ENCODE measurements around the gene ABT1. TPM values are rescaled to one million over a fixed set of nuclear protein-coding genes. Genes with fewer than 3 reads are reported as not detected.

ABT1 gene
- total RNA-seq, 2 experiments from 2014 or later: 26.3 to 34.6 TPM

DNA sequence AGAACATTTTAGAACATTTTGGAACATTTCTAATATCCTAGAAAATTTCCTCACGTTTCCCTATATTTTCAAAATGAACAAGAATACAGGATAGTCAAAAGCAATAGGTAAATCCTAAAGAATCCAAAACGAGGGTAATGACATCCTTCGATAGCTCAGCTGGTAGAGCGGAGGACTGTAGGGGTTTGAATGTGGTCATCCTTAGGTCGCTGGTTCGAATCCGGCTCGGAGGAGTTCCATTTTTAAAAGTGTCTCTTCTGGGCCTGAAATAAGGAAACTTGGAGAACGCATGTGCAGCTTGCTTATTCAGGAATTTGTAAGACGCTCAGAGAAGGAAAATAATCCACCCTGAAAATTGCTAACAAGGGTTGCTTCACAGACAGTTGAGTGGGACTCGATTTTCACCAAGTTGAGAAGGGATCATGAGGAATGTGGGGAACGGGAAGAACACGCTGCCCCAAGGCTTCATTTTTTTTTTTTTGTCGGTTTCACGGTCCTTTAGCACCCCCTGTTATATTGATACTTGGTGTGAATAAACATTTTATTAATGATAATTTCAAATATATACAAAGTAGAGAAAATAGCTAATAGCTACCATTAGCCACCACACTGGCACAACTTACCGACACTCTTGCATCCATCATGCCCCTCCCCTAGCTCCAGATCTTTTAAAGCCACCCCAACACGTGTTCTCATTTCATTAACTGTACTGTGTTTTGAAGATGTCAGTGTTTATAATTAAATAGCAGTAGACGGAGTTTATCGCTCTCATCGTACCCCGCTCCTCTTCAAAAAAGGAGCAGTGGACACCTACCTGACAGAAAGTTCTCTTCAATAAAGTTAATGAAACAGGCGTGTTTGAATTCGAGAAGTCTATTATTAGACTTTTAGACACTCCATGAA lies 1.8 kb upstream of the ABT1 start:
- H3K9me2 ChIP-seq (ENCODE audit: insufficient read depth, low read length): no peaks in the 10 kb centered on the region
- no peak overlapping the region for H3K27ac ChIP-seq (ENCODE audit: low read depth, low read length, poor library complexity, severe bottlenecking)
- peak overlapping the region; percentile 65; the same call in 1 of the 2 replicates for H2AFZ ChIP-seq (ENCODE audit: low read length)
- BruUV-seq (replicated peaks): no TSS peak
- no peak for TF ChIP-seq EZH2phosphoT487 (IDR thresholded peaks at IDR 0.05; ENCODE audit: borderline replicate concordance, low read depth, low read length)
- TF ChIP-seq, protein P1, sequence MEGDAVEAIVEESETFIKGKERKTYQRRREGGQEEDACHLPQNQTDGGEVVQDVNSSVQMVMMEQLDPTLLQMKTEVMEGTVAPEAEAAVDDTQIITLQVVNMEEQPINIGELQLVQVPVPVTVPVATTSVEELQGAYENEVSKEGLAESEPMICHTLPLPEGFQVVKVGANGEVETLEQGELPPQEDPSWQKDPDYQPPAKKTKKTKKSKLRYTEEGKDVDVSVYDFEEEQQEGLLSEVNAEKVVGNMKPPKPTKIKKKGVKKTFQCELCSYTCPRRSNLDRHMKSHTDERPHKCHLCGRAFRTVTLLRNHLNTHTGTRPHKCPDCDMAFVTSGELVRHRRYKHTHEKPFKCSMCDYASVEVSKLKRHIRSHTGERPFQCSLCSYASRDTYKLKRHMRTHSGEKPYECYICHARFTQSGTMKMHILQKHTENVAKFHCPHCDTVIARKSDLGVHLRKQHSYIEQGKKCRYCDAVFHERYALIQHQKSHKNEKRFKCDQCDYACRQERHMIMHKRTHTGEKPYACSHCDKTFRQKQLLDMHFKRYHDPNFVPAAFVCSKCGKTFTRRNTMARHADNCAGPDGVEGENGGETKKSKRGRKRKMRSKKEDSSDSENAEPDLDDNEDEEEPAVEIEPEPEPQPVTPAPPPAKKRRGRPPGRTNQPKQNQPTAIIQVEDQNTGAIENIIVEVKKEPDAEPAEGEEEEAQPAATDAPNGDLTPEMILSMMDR (conservative IDR thresholded peaks at IDR 0.05; ENCODE audit: low read length): no peak
- POLR2A ChIA-PET: interaction anchor here (0.6 to 1.8 kb wide), 12 partner anchors 9 to 380 kb away, joined by 3 to 7 read pairs (median 3); no protein-coding TSS in a partner anchor
- 0 out of 2 replicates have a peak, but pooled peaks cover 7% of the 10 kb centered on the region for H4K20me1 ChIP-seq (ENCODE audit: insufficient read depth, low read length)
- H3K79me2 ChIP-seq (ENCODE audit: insufficient read depth, low read depth, low read length): peaks cover 26% of the 10 kb centered on the region
- intact Hi-C loops (cut with micrococcal nuclease; ENCODE audit: unreplicated experiment): loop anchor here (1.0 to 5.0 kb wide), 2 partner anchors 23 to 418 kb away; no protein-coding TSS in a partner anchor
- peak overlapping the region; percentile 92 for H3K4me2 ChIP-seq (ENCODE audit: low read length)
- H3K36me3 ChIP-seq (ENCODE audit: insufficient read depth, low read length): peaks cover 22% of the 10 kb centered on the region
- no peak for DNase-seq (ENCODE audit: low spot score)
- H3K4me1 ChIP-seq (ENCODE audit: insufficient read depth, low read length, poor library complexity, severe bottlenecking): peaks cover 30% of the 10 kb centered on the region
- CTCF ChIA-PET (ENCODE audit: unreplicated experiment): interaction anchor here (1.0 to 1.6 kb wide), 3 partner anchors 13 to 255 kb away, joined by 3 to 7 read pairs (median 3); no protein-coding TSS in a partner anchor
- no peaks in the 10 kb centered on the region for H3K9me3 ChIP-seq (ENCODE audit: low read length)
- H3K4me3 ChIP-seq (ENCODE audit: low read depth, low read length, poor library complexity, severe bottlenecking): peak overlapping the region; percentile 91

DNA sequence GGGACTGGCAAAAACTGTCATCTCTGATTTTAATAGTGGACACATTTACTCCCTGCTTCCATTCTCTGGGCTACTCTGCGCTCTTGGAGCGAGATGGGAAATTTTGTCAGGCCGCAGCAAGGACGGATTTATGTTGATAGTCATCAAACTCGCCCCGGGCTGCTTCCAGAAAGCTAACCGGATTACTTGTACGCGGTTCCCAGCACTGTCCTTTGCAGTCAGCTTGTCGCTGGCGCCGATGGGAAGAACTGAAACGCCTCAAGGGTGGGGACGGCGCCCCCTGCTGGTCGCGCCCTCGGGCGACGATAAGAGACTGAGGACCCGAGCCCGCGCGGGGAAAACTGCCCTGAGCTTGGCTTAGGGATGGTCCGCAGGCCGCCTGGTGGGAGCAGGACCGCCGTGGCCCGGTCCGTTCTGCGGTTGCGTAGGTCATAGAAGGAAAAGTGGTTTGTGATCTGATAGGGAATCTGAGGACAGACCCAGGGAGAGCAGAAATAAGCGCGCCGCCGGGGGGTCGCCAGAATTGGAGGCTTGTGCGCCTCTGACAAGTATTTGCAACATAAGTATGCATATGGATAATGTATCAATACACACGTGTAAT lies 984 bp upstream of the ABT1 start:
- CTCF ChIA-PET (ENCODE audit: unreplicated experiment): interaction anchor here (0.8 to 1.6 kb wide), 4 partner anchors 14 to 256 kb away, joined by 3 to 7 read pairs (median 3); no protein-coding TSS in a partner anchor

More for the DNA sequence above, 984 bp upstream of the ABT1 start:
- H3K79me2 ChIP-seq (ENCODE audit: insufficient read depth, low read depth, low read length): peaks cover 26% of the 10 kb centered on the region
- intact Hi-C loops (cut with micrococcal nuclease; ENCODE audit: unreplicated experiment): loop anchor here (1.0 to 5.0 kb wide), 3 partner anchors 23 to 418 kb away; no protein-coding TSS in a partner anchor
- peak overlapping the region; percentile 92 for H3K4me2 ChIP-seq (ENCODE audit: low read length)
- no peaks in the 10 kb centered on the region for H3K9me2 ChIP-seq (ENCODE audit: insufficient read depth, low read length)
- H3K4me1 ChIP-seq (ENCODE audit: insufficient read depth, low read length, poor library complexity, severe bottlenecking): peaks cover 30% of the 10 kb centered on the region
- H3K4me3 ChIP-seq (ENCODE audit: low read depth, low read length, poor library complexity, severe bottlenecking): peak overlapping the region; percentile 91
- H2AFZ ChIP-seq (ENCODE audit: low read length): peak overlapping the region; percentile 65; the same call in 1 of the 2 replicates
- peak; percentile 92 for DNase-seq (ENCODE audit: low spot score)
- TF ChIP-seq, protein P1 (conservative IDR thresholded peaks at IDR 0.05; ENCODE audit: low read length): peak; percentile 96
- TF ChIP-seq EZH2phosphoT487 (IDR thresholded peaks at IDR 0.05; ENCODE audit: borderline replicate concordance, low read depth, low read length): no peak
- H3K36me3 ChIP-seq (ENCODE audit: insufficient read depth, low read length): peaks cover 30% of the 10 kb centered on the region
- no TSS peak for BruUV-seq (replicated peaks)
- POLR2A ChIA-PET: interaction anchor here (0.6 to 1.2 kb wide), 7 partner anchors 19 to 379 kb away, joined by 3 to 5 read pairs (median 3); a partner anchor contains a TSS
- H4K20me1 ChIP-seq (ENCODE audit: insufficient read depth, low read length): 0 out of 2 replicates have a peak, but pooled peaks cover 7% of the 10 kb centered on the region
- H3K27ac ChIP-seq (ENCODE audit: low read depth, low read length, poor library complexity, severe bottlenecking): peak overlapping the region; percentile 60
- H3K9me3 ChIP-seq (ENCODE audit: low read length): no peaks in the 10 kb centered on the region
